ENCODE results near the gene AP5S1.

GRCh38 chr20:3823881-3824280 lies 3.5 kb downstream of the AP5S1 start:
- TF ChIP-seq TARDBP (IDR thresholded peaks at IDR 0.05) (no peak), YY1 (IDR thresholded peaks at IDR 0.05; ENCODE audit: borderline replicate concordance in 1 of 3, control insufficient read depth in 1 of 3, extremely low read depth in 1 of 3, insufficient read depth in 3 of 3, insufficient read length in 1 of 3, insufficient replicate concordance in 2 of 3, low read depth in 1 of 3, low read length in 2 of 3) (no peak), ZNF124 (CRISPR knock-in tag; IDR thresholded peaks at IDR 0.05) (no peak), POLR2AphosphoS5 (IDR thresholded peaks at IDR 0.05; ENCODE audit: control insufficient read depth, insufficient read depth, low read depth, low read length) (no peak), NR2C2 (CRISPR knock-in tag; IDR thresholded peaks at IDR 0.05) (no peak), NR2C2 (tag; IDR thresholded peaks at IDR 0.05) (no peak), ZSCAN29 (IDR thresholded peaks at IDR 0.05) (no peak), UBTF (IDR thresholded peaks at IDR 0.05; ENCODE audit: borderline replicate concordance in 1 of 2, low read depth in 2 of 2, low read length in 2 of 2) (no peak), ZNF766 (CRISPR knock-in tag; conservative IDR thresholded peaks at IDR 0.05) (no peak), ILF3 (IDR thresholded peaks at IDR 0.05; ENCODE audit: borderline replicate concordance) (no peak), ZNF785 (CRISPR knock-in tag; IDR thresholded peaks at IDR 0.05) (no peak)
- TF ChIP-seq, protein P1, sequence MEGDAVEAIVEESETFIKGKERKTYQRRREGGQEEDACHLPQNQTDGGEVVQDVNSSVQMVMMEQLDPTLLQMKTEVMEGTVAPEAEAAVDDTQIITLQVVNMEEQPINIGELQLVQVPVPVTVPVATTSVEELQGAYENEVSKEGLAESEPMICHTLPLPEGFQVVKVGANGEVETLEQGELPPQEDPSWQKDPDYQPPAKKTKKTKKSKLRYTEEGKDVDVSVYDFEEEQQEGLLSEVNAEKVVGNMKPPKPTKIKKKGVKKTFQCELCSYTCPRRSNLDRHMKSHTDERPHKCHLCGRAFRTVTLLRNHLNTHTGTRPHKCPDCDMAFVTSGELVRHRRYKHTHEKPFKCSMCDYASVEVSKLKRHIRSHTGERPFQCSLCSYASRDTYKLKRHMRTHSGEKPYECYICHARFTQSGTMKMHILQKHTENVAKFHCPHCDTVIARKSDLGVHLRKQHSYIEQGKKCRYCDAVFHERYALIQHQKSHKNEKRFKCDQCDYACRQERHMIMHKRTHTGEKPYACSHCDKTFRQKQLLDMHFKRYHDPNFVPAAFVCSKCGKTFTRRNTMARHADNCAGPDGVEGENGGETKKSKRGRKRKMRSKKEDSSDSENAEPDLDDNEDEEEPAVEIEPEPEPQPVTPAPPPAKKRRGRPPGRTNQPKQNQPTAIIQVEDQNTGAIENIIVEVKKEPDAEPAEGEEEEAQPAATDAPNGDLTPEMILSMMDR (IDR thresholded peaks at IDR 0.05 in 2 of 3, conservative IDR thresholded peaks at IDR 0.05 in 1 of 3; ENCODE audit: insufficient read depth in 2 of 3, low read depth in 1 of 3, low read length in 3 of 3): no peak

Measured in K562 (cell line).